Endodermal cell (in vitro differentiated cells): Measurements from ENCODE around the gene ATN1. TPM values are rescaled to one million over a fixed set of nuclear protein-coding genes. Genes with fewer than 3 reads are reported as not detected.

Source experiments
- DNase-seq: peaks from one replicate; pipeline ENCODE4 v3.0.0-alpha.2; 2017
- H3K27ac ChIP-seq: 2 replicates; pipeline ENCODE4 v1.5.1; 2013; ENCODE audit warnings: mild to moderate bottlenecking, low read depth, low read length, moderate library complexity
- H3K27me3 ChIP-seq: 2 replicates; pipeline ENCODE4 v1.6.1; 2013; ENCODE audit warnings: mild to moderate bottlenecking, low read length, moderate library complexity; ENCODE audit not compliant: insufficient read depth, control insufficient read depth, poor library complexity, severe bottlenecking
- H3K36me3 ChIP-seq: 2 replicates; pipeline ENCODE4 v1.7.0; 2013; ENCODE audit warnings: mild to moderate bottlenecking, low read length, moderate library complexity; ENCODE audit not compliant: control insufficient read depth, insufficient read depth
- H3K4me1 ChIP-seq: one replicate; pipeline ENCODE4 v1.7.0; 2013; ENCODE audit warnings: low read length; ENCODE audit not compliant: control insufficient read depth, insufficient read depth
- H3K4me3 ChIP-seq: 2 replicates; pipeline ENCODE4 v1.5.1; 2013; ENCODE audit warnings: mild to moderate bottlenecking, low read length, moderate library complexity
- H3K9ac ChIP-seq: 2 replicates; pipeline ENCODE4 v1.6.1; 2013; ENCODE audit warnings: mild to moderate bottlenecking, low read length, moderate library complexity; ENCODE audit not compliant: poor library complexity, severe bottlenecking; ENCODE audit errors: extremely low read depth
- H3K9me3 ChIP-seq: 2 replicates; pipeline ENCODE4 v1.6.1; 2013; ENCODE audit warnings: mild to moderate bottlenecking, low read length, moderate library complexity; ENCODE audit not compliant: control insufficient read depth
- H3K27ac Mint-ChIP-seq: 2 replicates; pipeline ENCODE4 v1.8.0; 2020; ENCODE audit warnings: mixed read lengths
- H3K27me3 Mint-ChIP-seq: 2 replicates; pipeline ENCODE4 v1.8.0; 2021; ENCODE audit warnings: mild to moderate bottlenecking, mixed read lengths; ENCODE audit not compliant: insufficient read depth
- H3K36me3 Mint-ChIP-seq: 2 replicates; pipeline ENCODE4 v1.8.0; 2020; ENCODE audit warnings: low read depth, mixed read lengths
- H3K4me1 Mint-ChIP-seq: 2 replicates; pipeline ENCODE4 v1.8.0; 2020; ENCODE audit warnings: mixed read lengths
- H3K4me3 Mint-ChIP-seq: 2 replicates; pipeline ENCODE4 v1.8.0; 2020; ENCODE audit warnings: mild to moderate bottlenecking, moderate library complexity, mixed read lengths
- H3K9me3 Mint-ChIP-seq: 2 replicates; pipeline ENCODE4 v1.8.0; 2020; ENCODE audit warnings: mild to moderate bottlenecking, mixed read lengths
- WGBS, 2 experiments: methylation state at CpG; one replicate each; pipeline versions ENCODE4 v1.1.5 to v1.1.7; 2013; ENCODE audit warnings: missing lambda C conversion rate in 2 of 2, mixed read lengths in 1 of 2; ENCODE audit not compliant: insufficient coverage in 1 of 2, insufficient read length in 1 of 2; 5-methylcytosine and 5-hydroxymethylcytosine counted together
- total RNA-seq, 2 donors: library from RNA; stranded (reverse); fragmentation: NEBNext Ultra II Directional in 1 of 2; extraction: Animal tissue kit (Norgen Biotek cat#: 25700) in 1 of 2; gene quantifications; 2 replicates in 1 of 2; 3 replicates in 1 of 2; pipeline ENCODE4 v1.2.1, GENCODE V29; 2021
- TF ChIP-seq, protein P1 (sequence below): fragments of 200-600 bp; sonication (generic); conservative IDR thresholded peaks from 2 replicates; pipeline ENCODE4 v1.5.0; 2021; ENCODE audit warnings: antibody characterized with exemption, mild to moderate bottlenecking

The ATN1 gene
- total RNA-seq, 2 donors from 2014 or later: 111 to 244 TPM

DNA sequence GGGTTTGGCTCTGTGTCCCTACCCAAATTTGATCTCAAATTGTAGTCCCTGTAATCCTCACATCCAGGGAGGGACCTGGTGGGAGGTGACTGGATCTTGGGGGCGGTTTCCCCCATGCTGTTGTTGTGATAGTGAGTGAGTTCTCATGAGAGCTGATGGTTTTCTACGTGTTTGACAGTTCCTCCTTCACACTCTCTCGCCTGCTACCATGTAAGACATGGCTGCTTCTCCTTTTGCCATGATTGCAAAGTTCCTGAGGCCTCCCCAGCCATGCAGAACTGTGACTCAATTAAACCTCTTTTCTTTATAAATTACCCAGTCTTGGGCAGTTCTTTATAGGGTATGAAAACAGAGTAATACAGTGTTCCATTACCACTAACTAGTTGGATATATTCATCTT is 33.4 kb upstream of the ATN1 start:
- WGBS, 2 experiments: 94 to 100% methylated on average over 1 to 3 of the region's 3 CpGs

GRCh38 chr12:6896846-6897435 is 30.8 kb upstream of the ATN1 start:
- Histone ChIP-seq H3K27me3 (no peaks in the 10 kb centered on the region), H3K4me1 (no peaks in the 10 kb centered on the region), H3K36me3 (no peaks in the 10 kb centered on the region), H3K27ac (no peak overlapping the region), H3K4me3 (no peak overlapping the region), H3K9me3 (no peaks in the 10 kb centered on the region), H3K9ac (no peak overlapping the region)
- no peaks in the 10 kb centered on the region for H3K4me1 Mint-ChIP-seq
- no peaks in the 10 kb centered on the region for H3K36me3 Mint-ChIP-seq
- DNase-seq: no peak
- H3K4me3 Mint-ChIP-seq: no peak overlapping the region
- TF ChIP-seq, protein P1, sequence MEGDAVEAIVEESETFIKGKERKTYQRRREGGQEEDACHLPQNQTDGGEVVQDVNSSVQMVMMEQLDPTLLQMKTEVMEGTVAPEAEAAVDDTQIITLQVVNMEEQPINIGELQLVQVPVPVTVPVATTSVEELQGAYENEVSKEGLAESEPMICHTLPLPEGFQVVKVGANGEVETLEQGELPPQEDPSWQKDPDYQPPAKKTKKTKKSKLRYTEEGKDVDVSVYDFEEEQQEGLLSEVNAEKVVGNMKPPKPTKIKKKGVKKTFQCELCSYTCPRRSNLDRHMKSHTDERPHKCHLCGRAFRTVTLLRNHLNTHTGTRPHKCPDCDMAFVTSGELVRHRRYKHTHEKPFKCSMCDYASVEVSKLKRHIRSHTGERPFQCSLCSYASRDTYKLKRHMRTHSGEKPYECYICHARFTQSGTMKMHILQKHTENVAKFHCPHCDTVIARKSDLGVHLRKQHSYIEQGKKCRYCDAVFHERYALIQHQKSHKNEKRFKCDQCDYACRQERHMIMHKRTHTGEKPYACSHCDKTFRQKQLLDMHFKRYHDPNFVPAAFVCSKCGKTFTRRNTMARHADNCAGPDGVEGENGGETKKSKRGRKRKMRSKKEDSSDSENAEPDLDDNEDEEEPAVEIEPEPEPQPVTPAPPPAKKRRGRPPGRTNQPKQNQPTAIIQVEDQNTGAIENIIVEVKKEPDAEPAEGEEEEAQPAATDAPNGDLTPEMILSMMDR: no peak
- peaks cover 6% of the 10 kb centered on the region for H3K27me3 Mint-ChIP-seq
- no peak overlapping the region for H3K27ac Mint-ChIP-seq
- H3K9me3 Mint-ChIP-seq: no peaks in the 10 kb centered on the region
- WGBS, 2 experiments: 74 to 88% methylated on average over 4 to 6 of the region's 6 CpGs

More for the DNA sequence above, 33.4 kb upstream of the ATN1 start:
- Histone ChIP-seq H3K9ac (no peak overlapping the region), H3K27me3 (no peaks in the 10 kb centered on the region), H3K4me3 (no peak overlapping the region), H3K36me3 (no peaks in the 10 kb centered on the region), H3K4me1 (peaks cover 4% of the 10 kb centered on the region), H3K9me3 (no peaks in the 10 kb centered on the region), H3K27ac (no peak overlapping the region)
- peaks cover 11% of the 10 kb centered on the region for H3K36me3 Mint-ChIP-seq
- no peak overlapping the region for H3K4me3 Mint-ChIP-seq
- no peak for DNase-seq
- H3K4me1 Mint-ChIP-seq: peaks cover 13% of the 10 kb centered on the region
- no peak overlapping the region for H3K27ac Mint-ChIP-seq
- peaks cover 6% of the 10 kb centered on the region for H3K27me3 Mint-ChIP-seq
- TF ChIP-seq, protein P1: no peak
- H3K9me3 Mint-ChIP-seq: peaks cover 10% of the 10 kb centered on the region

DNA sequence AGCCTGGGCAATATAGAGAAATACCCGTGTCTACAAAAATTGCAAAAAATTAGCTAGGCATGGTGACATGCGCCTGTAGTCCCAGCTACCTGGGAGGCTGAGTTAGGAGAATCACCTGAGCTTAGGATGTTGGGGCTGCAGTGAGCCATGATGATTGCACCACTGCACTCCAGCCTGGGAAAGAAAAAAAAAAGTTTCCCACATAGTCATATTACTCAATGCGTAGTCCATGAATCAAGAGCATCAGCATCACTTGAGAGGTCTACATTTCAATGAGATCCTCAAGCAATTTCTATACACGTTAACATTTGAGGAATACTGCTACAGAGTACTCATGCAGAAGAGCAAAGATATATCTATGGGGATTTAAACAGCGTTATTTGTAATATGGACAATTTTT is 28.3 kb upstream of the ATN1 start:
- Histone ChIP-seq H3K27ac (no peak overlapping the region), H3K36me3 (no peaks in the 10 kb centered on the region), H3K9me3 (no peaks in the 10 kb centered on the region), H3K4me3 (no peak overlapping the region), H3K9ac (no peak overlapping the region), H3K27me3 (no peaks in the 10 kb centered on the region), H3K4me1 (peaks cover 6% of the 10 kb centered on the region)
- no peaks in the 10 kb centered on the region for H3K36me3 Mint-ChIP-seq
- no peak for DNase-seq
- TF ChIP-seq, protein P1: no peak
- H3K9me3 Mint-ChIP-seq: no peaks in the 10 kb centered on the region
- H3K27ac Mint-ChIP-seq: no peak overlapping the region
- peaks cover 13% of the 10 kb centered on the region for H3K4me1 Mint-ChIP-seq
- H3K27me3 Mint-ChIP-seq: peaks cover 4% of the 10 kb centered on the region
- WGBS, 2 experiments: 92 to 93% methylated on average over 4 to 5 of the region's 5 CpGs
- no peak overlapping the region for H3K4me3 Mint-ChIP-seq
